NT2/D1 (cell line): ENCODE results near the gene L3MBTL3.

Experiments
- YY1 ChIP-seq: IDR thresholded peaks from 2 replicates; pipeline ENCODE4 v1.6.1; 2011; ENCODE audit not compliant: insufficient read length, insufficient read depth
- ZNF274 ChIP-seq: IDR thresholded peaks from 2 replicates; pipeline ENCODE4 v1.6.1; 2011; ENCODE audit warnings: mild to moderate bottlenecking, low read depth, low read length

- TF ChIP-seq ZNF274 (no peak), YY1 (no peak)
These were observed 31.8 kb downstream of the L3MBTL3 start for GRCh38 chr6:130050230-130050629.
